Omental fat pad (tissue), 4 donors: ENCODE results near the gene THEM4. TPM values are rescaled to one million over a fixed set of nuclear protein-coding genes. Genes with fewer than 3 reads are reported as not detected.
"Not testable (repeated sequence)": the region's sequence is repeated elsewhere in the genome, so short reads cannot be mapped to it uniquely, and the experiment has no call there.

Source experiments
- ATAC-seq: fragments of 150-250 bp; one replicate; pipeline ENCODE4 v1.9.1; 2016; ENCODE audit warnings: mild to moderate bottlenecking, moderate library complexity; ENCODE audit not compliant: low FRiP score
- DNase-seq: peaks from one replicate; pipeline ENCODE4 v3.0.0-alpha.2; 2019; ENCODE audit warnings: low spot score
- CTCF ChIP-seq, 3 donors: fragments of 450-650 bp; IDR thresholded peaks; one replicate each; pipeline ENCODE4 v1.5.1; 2016 to 2017; ENCODE audit warnings: antibody characterized with exemption in 3 of 3, mild to moderate bottlenecking in 3 of 3, moderate library complexity in 2 of 3
- total RNA-seq, 4 donors: library from RNA; depleted of rRNA; stranded (reverse); fragments of >200 nt; gene quantifications; one replicate each; pipeline ENCODE4 v1.1.0, GENCODE V29; 2016

THEM4 gene
- total RNA-seq, 4 donors from 2014 or later: 17.3 to 29.3 (median 21.8) TPM

- ATAC-seq (no peak), DNase-seq (no peak)
- TF ChIP-seq CTCF (IDR thresholded peaks at IDR 0.05): no peak
Observed at GRCh38 chr1:151907363-151908139, 1.8 kb downstream of the THEM4 start.

GRCh38 chr1:151906324-151906645 is 3.0 kb downstream of the THEM4 start:
- not testable (repeated sequence) for ATAC-seq, DNase-seq

- not testable (repeated sequence) for ATAC-seq, DNase-seq
Observed at GRCh38 chr1:151905443-151906323, 3.6 kb downstream of the THEM4 start.

GRCh38 chr1:151905070-151905442 is 4.3 kb downstream of the THEM4 start:
- no peak for TF ChIP-seq CTCF (IDR thresholded peaks at IDR 0.05)
- ATAC-seq (no peak), DNase-seq (no peak)

- TF ChIP-seq CTCF (IDR thresholded peaks at IDR 0.05): no peak
- ATAC-seq (no peak), DNase-seq (no peak)
Observed at GRCh38 chr1:151902858-151903257, 6.5 kb downstream of the THEM4 start.

GRCh38 chr1:151900804-151901203 is 8.5 kb downstream of the THEM4 start:
- not testable (repeated sequence) for ATAC-seq, DNase-seq

- no peak for ATAC-seq
- no peak for DNase-seq
- TF ChIP-seq CTCF (IDR thresholded peaks at IDR 0.05): no peak
Observed at GRCh38 chr1:151898519-151898991, 10.8 kb downstream of the THEM4 start.

- DNase-seq (no peak), ATAC-seq (no peak)
- TF ChIP-seq CTCF (IDR thresholded peaks at IDR 0.05): no peak
Observed at GRCh38 chr1:151897991-151898431, 11.3 kb downstream of the THEM4 start.
